GM12878 (cell line): ENCODE data around the gene OR2B2. TPM values are rescaled to one million over a fixed set of nuclear protein-coding genes. Genes with fewer than 3 reads are reported as not detected.

Experiments used
- ATAC-seq: fragments of 200-7000 bp; cut with Tn5 transposase; 3 replicates; pipeline ENCODE4 v1.9.1; 2020; ENCODE audit warnings: mild to moderate bottlenecking, moderate library complexity
- BruUV-seq: library from RNA; stranded (reverse); fragments of 400-500 nt; replicated peaks from 2 replicates; lab custom pipeline; 2021; lab: Mats Ljungman, UMichigan
- CTCF ChIA-PET: fragments of 300-600 bp; sonication (Branson Sonifier 250); formaldehyde crosslinking; extraction: SDS; loops from one replicate; lab custom pipeline; 2021; ENCODE audit warnings: inconsistent platforms; lab: Yijun Ruan, JAX
- POLR2A ChIA-PET: fragments of 350-600 bp; formaldehyde crosslinking; extraction: SDS; loops from one replicate; lab custom pipeline; 2021; ENCODE audit warnings: inconsistent platforms; lab: Charles Lee
- RAD21 ChIA-PET: fragments of 300-600 bp; sonication (Branson Sonifier 250); formaldehyde crosslinking; loops from one replicate; lab custom pipeline; 2023; ENCODE audit warnings: antibody characterized with exemption; ENCODE audit not compliant: unreplicated experiment; lab: Charles Lee
- SMC1A ChIA-PET: fragments of 300-600 bp; sonication (Branson Sonifier 250); formaldehyde crosslinking; loops from one replicate; lab custom pipeline; 2023; ENCODE audit not compliant: unreplicated experiment, uncharacterized antibody; lab: Charles Lee
- DNase-seq: peaks from one replicate; pipeline ENCODE4 v3.0.0-alpha.2; 2011; ENCODE audit warnings: low read depth, low spot score
- FAIRE-seq: peaks from 3 replicates; lab custom pipeline; 2011; peaks lifted over from hg19 to GRCh38; lab: Jason Lieb, UNC
- H2AFZ ChIP-seq: 2 replicates; pipeline ENCODE4 v1.6.0; 2011; ENCODE audit warnings: low read depth, low read length, control low read depth; ENCODE audit not compliant: control insufficient read depth
- H3K27ac ChIP-seq: 2 replicates; pipeline ENCODE4 v1.5.1; 2011; ENCODE audit warnings: control low read depth; ENCODE audit not compliant: control insufficient read depth, insufficient read depth
- H3K27me3 ChIP-seq, 2 experiments: replicated peaks in 1 of 2; 2 replicates each; pipeline versions ENCODE4 v1.6.0 to v1.6.1; 2011; ENCODE audit warnings: low read length in 1 of 2; ENCODE audit not compliant: control insufficient read depth in 2 of 2, insufficient read depth in 2 of 2
- H3K36me3 ChIP-seq, 2 experiments: 2 replicates each; pipeline ENCODE4 v1.5.1; 2011; ENCODE audit warnings: low read length in 1 of 2; ENCODE audit not compliant: control insufficient read depth in 2 of 2, insufficient read depth in 2 of 2
- H3K4me1 ChIP-seq: 2 replicates; pipeline ENCODE4 v1.6.1; 2011; ENCODE audit warnings: mild to moderate bottlenecking, low read length, moderate library complexity, mixed read lengths; ENCODE audit not compliant: control insufficient read depth, insufficient read depth
- H3K4me2 ChIP-seq: 2 replicates; pipeline ENCODE4 v1.6.0; 2011; ENCODE audit warnings: control low read depth; ENCODE audit not compliant: control insufficient read depth, insufficient read depth
- H3K4me3 ChIP-seq: fragments of 200-600 bp; sonication (generic); 2 replicates; pipeline ENCODE4 v1.5.1; 2016
- H3K79me2 ChIP-seq: 2 replicates; pipeline ENCODE4 v1.6.0; 2011; ENCODE audit warnings: low read length; ENCODE audit not compliant: control insufficient read depth, insufficient read depth
- H3K9ac ChIP-seq: 2 replicates; pipeline ENCODE4 v1.8.0; 2011; ENCODE audit warnings: low read length, control low read depth, mixed read lengths; ENCODE audit not compliant: control insufficient read depth, insufficient read depth
- H3K9me3 ChIP-seq: replicated peaks from 3 replicates; pipeline ENCODE4 v1.5.1; 2011; ENCODE audit warnings: mild to moderate bottlenecking, low read length; ENCODE audit not compliant: control insufficient read depth, insufficient read depth
- H4K20me1 ChIP-seq: 2 replicates; pipeline ENCODE4 v1.6.0; 2011; ENCODE audit not compliant: control insufficient read depth, insufficient read depth
- CBX5 ChIP-seq: sonication (generic); IDR thresholded peaks from 2 replicates; pipeline ENCODE4 v1.6.1; 2016; ENCODE audit warnings: low read depth, moderate library complexity, mild to moderate bottlenecking, inconsistent platforms
- CTCF ChIP-seq, 3 experiments: IDR thresholded peaks in 2 of 3; conservative IDR thresholded peaks in 1 of 3; 2 replicates each; pipeline ENCODE4 v1.5.1; 2011; ENCODE audit warnings: low read depth in 3 of 3, low read length in 3 of 3, mild to moderate bottlenecking in 3 of 3, control low read depth in 2 of 3, moderate library complexity in 2 of 3, inconsistent platforms in 1 of 3, mixed read lengths in 1 of 3; ENCODE audit not compliant: control insufficient read depth in 2 of 3, insufficient read depth in 1 of 3; ENCODE audit errors: extremely low read depth in 1 of 3
- GATAD2B ChIP-seq: fragments of 450-650 bp; conservative IDR thresholded peaks from 2 replicates; pipeline ENCODE4 v1.6.1; 2017; ENCODE audit warnings: low read depth, mild to moderate bottlenecking, moderate library complexity
- IRF5 ChIP-seq: fragments of 450-650 bp; IDR thresholded peaks from 2 replicates; pipeline ENCODE4 v1.6.1; 2017; ENCODE audit warnings: borderline replicate concordance
- KLF5 ChIP-seq: fragments of 450-650 bp; IDR thresholded peaks from 2 replicates; pipeline ENCODE4 v1.6.1; 2014; ENCODE audit warnings: mild to moderate bottlenecking; ENCODE audit not compliant: partially characterized antibody
- POLR2AphosphoS5 ChIP-seq: IDR thresholded peaks from 2 replicates; pipeline ENCODE4 v1.6.1; 2011; ENCODE audit warnings: mild to moderate bottlenecking, low read length, inconsistent platforms
- SMAD1 ChIP-seq: fragments of 450-650 bp; IDR thresholded peaks from 2 replicates; pipeline ENCODE4 v1.6.1; 2018; ENCODE audit warnings: mild to moderate bottlenecking, low read depth; ENCODE audit not compliant: partially characterized antibody
- TCF3 ChIP-seq: IDR thresholded peaks from 2 replicates; pipeline ENCODE4 v1.6.1; 2012; ENCODE audit warnings: low read depth, mild to moderate bottlenecking, low read length, borderline replicate concordance; ENCODE audit not compliant: insufficient read depth
- WGBS: methylation state at CpG from one replicate; pipeline ENCODE4 v1.1.6; 2016; ENCODE audit warnings: low lambda C conversion rate; ENCODE audit not compliant: insufficient replicate concordance, insufficient coverage; ENCODE audit errors: missing lambda C conversion rate; 5-methylcytosine and 5-hydroxymethylcytosine counted together
- in situ Hi-C: fragments of 300-500 bp; cut with MboI; formaldehyde crosslinking; loops from 9 replicates; pipeline ENCODE4 v1.14.3; 2018; ENCODE audit warnings: mixed read lengths
- intact Hi-C: fragments of 100-400 bp; cut with micrococcal nuclease; formaldehyde crosslinking; loops from one replicate; pipeline ENCODE4 v1.14.2; 2022; ENCODE audit not compliant: unreplicated experiment
- polyA plus RNA-seq, 11 experiments: library from polyadenylated mRNA; depleted of rRNA in 4 of 11; unstranded in 6 of 11; stranded (reverse) in 5 of 11; fragments of >200 nt; fragmentation: Nextera tagmentation in 4 of 11; fragmentation: Illumina TruSeq in 1 of 11; extraction: Ambion mirVana in 4 of 11; extraction: Trizol in 1 of 11; gene quantifications; 1 replicate in 1 of 11; 2 replicates in 10 of 11; pipeline versions ENCODE4 v1.2.1 to v1.2.3, GENCODE V29; 2011 to 2016; ENCODE audit warnings: inconsistent platforms in 2 of 11, missing spikeins in 2 of 11, low read depth in 1 of 11
- total RNA-seq, 4 experiments: library from RNA; depleted of rRNA in 3 of 4; stranded (reverse); fragments of >200 nt in 3 of 4; fragmentation: Illumina TruSeq in 1 of 4; extraction: Trizol in 1 of 4; gene quantifications; 2 replicates each; pipeline versions ENCODE4 v1.2.1 to v1.2.3, GENCODE V29; 2013 to 2021
- TF ChIP-seq, protein P1 (sequence below): fragments of 450-650 bp; conservative IDR thresholded peaks from 2 replicates; pipeline ENCODE4 v1.6.1; 2017; ENCODE audit warnings: mild to moderate bottlenecking, moderate library complexity
- TF ChIP-seq, protein P2 (sequence below): IDR thresholded peaks from 2 replicates; pipeline ENCODE4 v1.6.1; 2012; ENCODE audit warnings: low read depth, low read length, improper control_type of control experiment

OR2B2 gene
- total and polyA plus RNA-seq, 10 of the 15 experiments (the other 5 are each of a cell fraction or from before 2014, with no cell fraction given): not detected

- Histone ChIP-seq H3K36me3 (no peaks in the 10 kb centered on the region), H3K4me1 (peaks cover 13% of the 10 kb centered on the region; the same call in 1 of the 2 replicates), H3K27me3 (no peaks in the 10 kb centered on the region), H3K27ac (peak overlapping the region; percentile 92), H2AFZ (peak overlapping the region; percentile 50; the same call in 1 of the 2 replicates), H3K4me2 (peak overlapping the region; percentile 89), H4K20me1 (no peaks in the 10 kb centered on the region), H3K9me3 (no peaks in the 10 kb centered on the region), H3K9ac (peak overlapping the region; percentile 93), H3K79me2 (peaks cover 41% of the 10 kb centered on the region), H3K4me3 (peak overlapping the region; percentile 97)
- POLR2A ChIA-PET: interaction anchor here (0.6 to 7.9 kb wide), 31 partner anchors 9 to 1871 kb away, joined by 3 to 125 read pairs (median 5); a partner anchor contains a TSS
- SMC1A ChIA-PET: interaction anchor here (1.0 to 8.0 kb wide), 14 partner anchors 19 to 750 kb away, joined by 3 to 160 read pairs (median 6); a partner anchor contains a TSS
- CTCF ChIA-PET: interaction anchor here (0.6 to 6.2 kb wide), 10 partner anchors 9 to 1784 kb away, joined by 3 to 168 read pairs (median 3); partner anchors contain the start of gene OR2B2
- TSS peak; percentile 96 for BruUV-seq
- RAD21 ChIA-PET: interaction anchor here (0.6 to 7.7 kb wide), 25 partner anchors 9 to 1770 kb away, joined by 3 to 141 read pairs (median 4); a partner anchor contains a TSS
- WGBS: under 1% methylated on average over 41 of the region's 41 CpGs
- peak; percentile 95 for FAIRE-seq
- peak; percentile 60 for ATAC-seq
- in situ Hi-C loops: loop anchor here (5.0 to 10.0 kb wide), 5 partner anchors 56 to 1861 kb away; partner anchors contain the start of gene ZNF184
- intact Hi-C loops: loop anchor here (1.0 to 10.0 kb wide), 11 partner anchors 54 to 1866 kb away; partner anchors contain the start of gene ZNF184
- DNase-seq: peak; percentile 98
- TF ChIP-seq, protein P1, sequence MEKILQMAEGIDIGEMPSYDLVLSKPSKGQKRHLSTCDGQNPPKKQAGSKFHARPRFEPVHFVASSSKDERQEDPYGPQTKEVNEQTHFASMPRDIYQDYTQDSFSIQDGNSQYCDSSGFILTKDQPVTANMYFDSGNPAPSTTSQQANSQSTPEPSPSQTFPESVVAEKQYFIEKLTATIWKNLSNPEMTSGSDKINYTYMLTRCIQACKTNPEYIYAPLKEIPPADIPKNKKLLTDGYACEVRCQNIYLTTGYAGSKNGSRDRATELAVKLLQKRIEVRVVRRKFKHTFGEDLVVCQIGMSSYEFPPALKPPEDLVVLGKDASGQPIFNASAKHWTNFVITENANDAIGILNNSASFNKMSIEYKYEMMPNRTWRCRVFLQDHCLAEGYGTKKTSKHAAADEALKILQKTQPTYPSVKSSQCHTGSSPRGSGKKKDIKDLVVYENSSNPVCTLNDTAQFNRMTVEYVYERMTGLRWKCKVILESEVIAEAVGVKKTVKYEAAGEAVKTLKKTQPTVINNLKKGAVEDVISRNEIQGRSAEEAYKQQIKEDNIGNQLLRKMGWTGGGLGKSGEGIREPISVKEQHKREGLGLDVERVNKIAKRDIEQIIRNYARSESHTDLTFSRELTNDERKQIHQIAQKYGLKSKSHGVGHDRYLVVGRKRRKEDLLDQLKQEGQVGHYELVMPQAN: peak; percentile 81
- TF ChIP-seq IRF5 (no peak), TCF3 (peak; percentile 88; the same call in 1 of the 2 replicates), CTCF (IDR thresholded peaks at IDR 0.05 in 2 of 3, conservative IDR thresholded peaks at IDR 0.05 in 1 of 3; ENCODE audit: control insufficient read depth in 2 of 3, extremely low read depth in 1 of 3, insufficient read depth in 1 of 3, low read depth in 3 of 3, low read length in 3 of 3) (no peak), KLF5 (peak; percentile 81), POLR2AphosphoS5 (peak; percentile 99), CBX5 (peak; percentile 82; the same call in 1 of the 2 replicates), SMAD1 (peak; percentile 98), GATAD2B (peak; percentile 62; the same call in 1 of the 2 replicates)
- TF ChIP-seq, protein P2, sequence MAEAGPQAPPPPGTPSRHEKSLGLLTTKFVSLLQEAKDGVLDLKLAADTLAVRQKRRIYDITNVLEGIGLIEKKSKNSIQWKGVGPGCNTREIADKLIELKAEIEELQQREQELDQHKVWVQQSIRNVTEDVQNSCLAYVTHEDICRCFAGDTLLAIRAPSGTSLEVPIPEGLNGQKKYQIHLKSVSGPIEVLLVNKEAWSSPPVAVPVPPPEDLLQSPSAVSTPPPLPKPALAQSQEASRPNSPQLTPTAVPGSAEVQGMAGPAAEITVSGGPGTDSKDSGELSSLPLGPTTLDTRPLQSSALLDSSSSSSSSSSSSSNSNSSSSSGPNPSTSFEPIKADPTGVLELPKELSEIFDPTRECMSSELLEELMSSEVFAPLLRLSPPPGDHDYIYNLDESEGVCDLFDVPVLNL: peak; percentile 90
Measured at GRCh38 chr6:27893059-27893835, 18.9 kb downstream of the OR2B2 start.
